H1 (cell line): Measurements from ENCODE around the gene CFAP20. TPM values are rescaled to one million over a fixed set of nuclear protein-coding genes. Genes with fewer than 3 reads are reported as not detected.

ENCODE experiments used
- CTCF ChIA-PET: fragments of 300-600 bp; sonication (Branson Sonifier 250); formaldehyde crosslinking; loops from one replicate; lab custom pipeline; 2021; ENCODE audit not compliant: partially characterized antibody; lab: Charles Lee
- POLR2A ChIA-PET: fragments of 300-600 bp; sonication (Branson Sonifier 250); formaldehyde crosslinking; loops from one replicate; lab custom pipeline; 2021; ENCODE audit warnings: inconsistent platforms; ENCODE audit not compliant: partially characterized antibody; lab: Charles Lee
- DNase-seq, 2 experiments: peaks; one replicate each; pipeline versions ENCODE4 v3.0.0 to v3.0.0-alpha.2; 2010 to 2022; ENCODE audit warnings: low spot score in 2 of 2, low read depth in 1 of 2, mixed read lengths in 1 of 2
- FAIRE-seq: peaks from 2 replicates; lab custom pipeline; 2011; peaks lifted over from hg19 to GRCh38; lab: Jason Lieb, UNC
- H2AFZ ChIP-seq: 2 replicates; pipeline ENCODE4 v1.8.1; 2012; ENCODE audit warnings: low read length, inconsistent platforms
- H2AK5ac ChIP-seq: 2 replicates; pipeline ENCODE4 v1.6.1; 2013; ENCODE audit warnings: low read depth, low read length
- H2BK120ac ChIP-seq: replicated peaks from 2 replicates; pipeline ENCODE3; 2013; ENCODE audit warnings: low read depth, low read length, inconsistent platforms
- H2BK12ac ChIP-seq: 2 replicates; pipeline ENCODE4 v1.6.1; 2013; ENCODE audit warnings: low read depth, low read length
- H2BK15ac ChIP-seq: 2 replicates; pipeline ENCODE4 v1.6.1; 2013; ENCODE audit warnings: low read length
- H2BK20ac ChIP-seq: 2 replicates; pipeline ENCODE4 v1.6.1; 2013; ENCODE audit warnings: low read length
- H2BK5ac ChIP-seq: 2 replicates; pipeline ENCODE4 v1.6.1; 2013; ENCODE audit warnings: low read depth, low read length
- H3K14ac ChIP-seq: 2 replicates; pipeline ENCODE4 v1.6.1; 2013; ENCODE audit warnings: inconsistent platforms; ENCODE audit not compliant: insufficient read length
- H3K18ac ChIP-seq: 2 replicates; pipeline ENCODE4 v1.6.1; 2013; ENCODE audit warnings: low read length; ENCODE audit errors: extremely low read depth
- H3K23ac ChIP-seq: 2 replicates; pipeline ENCODE4 v1.6.1; 2013; ENCODE audit warnings: inconsistent platforms; ENCODE audit not compliant: insufficient read length
- H3K23me2 ChIP-seq: 2 replicates; pipeline ENCODE4 v1.6.1; 2013; ENCODE audit warnings: low read depth, low read length
- H3K27ac ChIP-seq: 2 replicates; pipeline ENCODE4 v1.6.1; 2011; ENCODE audit warnings: low read depth, low read length, inconsistent platforms
- H3K27me3 ChIP-seq, 4 experiments: replicated peaks in 1 of 4; 1 replicate in 1 of 4; 2 replicates in 3 of 4; pipeline versions ENCODE4 v1.6.1 to v1.8.1; 2011 to 2013; ENCODE audit warnings: low read length in 3 of 4, mild to moderate bottlenecking in 3 of 4, inconsistent platforms in 2 of 4, mixed read lengths in 2 of 4, moderate library complexity in 1 of 4; ENCODE audit not compliant: control insufficient read depth in 3 of 4, insufficient read depth in 3 of 4; ENCODE audit errors: extremely low read depth in 1 of 4
- H3K36me3 ChIP-seq, 4 experiments: 2 replicates each; pipeline versions ENCODE4 v1.6.1 to v1.8.1; 2011 to 2013; ENCODE audit warnings: mild to moderate bottlenecking in 4 of 4, low read length in 3 of 4, moderate library complexity in 2 of 4, control low read depth in 1 of 4, inconsistent platforms in 1 of 4; ENCODE audit not compliant: insufficient read depth in 4 of 4, control insufficient read depth in 2 of 4
- H3K4ac ChIP-seq: replicated peaks from 2 replicates; pipeline ENCODE3; 2013; ENCODE audit warnings: low read length, low read depth, mixed read lengths, inconsistent platforms; ENCODE audit not compliant: insufficient read length
- H3K4me1 ChIP-seq, 4 experiments: replicated peaks in 1 of 4; 1 replicate in 1 of 4; 2 replicates in 3 of 4; pipeline versions ENCODE4 v1.6.1 to v1.8.1; 2011 to 2013; ENCODE audit warnings: low read length in 3 of 4, inconsistent platforms in 2 of 4, mixed read lengths in 1 of 4; ENCODE audit not compliant: insufficient read depth in 4 of 4, control insufficient read depth in 3 of 4
- H3K4me2 ChIP-seq, 2 experiments: 2 replicates each; pipeline versions ENCODE4 v1.6.1 to v1.8.1; 2011 to 2013; ENCODE audit warnings: low read depth in 2 of 2, low read length in 2 of 2, control low read depth in 1 of 2, inconsistent platforms in 1 of 2, mild to moderate bottlenecking in 1 of 2; ENCODE audit not compliant: insufficient read depth in 1 of 2
- H3K4me3 ChIP-seq, 4 experiments: fragments of 200-600, 300-600 bp in 1 of 4; sonication (generic), shearing (Covaris generic), sonication (Bioruptor Twin) in 1 of 4; 2 replicates each; pipeline versions ENCODE4 v1.5.1 to v1.8.1; 2011 to 2016; ENCODE audit warnings: low read length in 4 of 4, low read depth in 3 of 4, control low read depth in 2 of 4, inconsistent platforms in 2 of 4, mild to moderate bottlenecking in 2 of 4, mixed read lengths in 1 of 4, moderate library complexity in 1 of 4; ENCODE audit not compliant: insufficient read depth in 2 of 4; ENCODE audit errors: extremely low read depth in 1 of 4
- H3K56ac ChIP-seq: replicated peaks from 2 replicates; pipeline ENCODE3; 2013; ENCODE audit warnings: low read depth, mild to moderate bottlenecking, mixed read lengths, low read length, inconsistent platforms; ENCODE audit not compliant: insufficient read length
- H3K79me1 ChIP-seq: 2 replicates; pipeline ENCODE4 v1.6.1; 2013; ENCODE audit warnings: low read depth, low read length, control low read depth
- H3K79me2 ChIP-seq, 2 experiments: 2 replicates each; pipeline versions ENCODE4 v1.6.1 to v1.8.1; 2012 to 2013; ENCODE audit warnings: low read length in 2 of 2, mild to moderate bottlenecking in 2 of 2, inconsistent platforms in 1 of 2; ENCODE audit not compliant: insufficient read depth in 2 of 2, control insufficient read depth in 1 of 2
- H3K9ac ChIP-seq, 4 experiments: replicated peaks in 1 of 4; 1 replicate in 1 of 4; 2 replicates in 3 of 4; pipeline versions ENCODE4 v1.6.1 to v1.8.1; 2011 to 2013; ENCODE audit warnings: low read depth in 3 of 4, low read length in 3 of 4, control low read depth in 2 of 4, mild to moderate bottlenecking in 2 of 4, moderate library complexity in 2 of 4, inconsistent platforms in 1 of 4; ENCODE audit errors: extremely low read depth in 1 of 4
- H3K9me3 ChIP-seq, 2 experiments: 2 replicates each; pipeline versions ENCODE4 v1.6.1 to v1.8.1; 2012 to 2013; ENCODE audit warnings: mild to moderate bottlenecking in 2 of 2, moderate library complexity in 2 of 2, control low read depth in 1 of 2, inconsistent platforms in 1 of 2, low read depth in 1 of 2, low read length in 1 of 2, mixed read lengths in 1 of 2; ENCODE audit not compliant: insufficient read depth in 2 of 2
- H4K20me1 ChIP-seq, 2 experiments: replicated peaks in 1 of 2; 2 replicates each; pipeline versions ENCODE3 to v1.8.1; 2011 to 2013; ENCODE audit warnings: inconsistent platforms in 2 of 2, low read length in 2 of 2, mild to moderate bottlenecking in 1 of 2; ENCODE audit not compliant: insufficient read depth in 2 of 2, control insufficient read depth in 1 of 2
- H4K5ac ChIP-seq: 2 replicates; pipeline ENCODE4 v1.6.1; 2013; ENCODE audit warnings: low read length, low read depth, mixed read lengths, inconsistent platforms; ENCODE audit not compliant: insufficient read length
- H4K8ac ChIP-seq: 2 replicates; pipeline ENCODE4 v1.8.0; 2013; ENCODE audit warnings: mild to moderate bottlenecking, moderate library complexity, low read length, inconsistent platforms; ENCODE audit not compliant: insufficient read depth; ENCODE audit errors: extremely low read depth
- H4K91ac ChIP-seq: replicated peaks from 2 replicates; pipeline ENCODE3; 2013; ENCODE audit warnings: low read length, mixed read lengths, inconsistent platforms; ENCODE audit not compliant: insufficient read length
- ASH2L ChIP-seq: fragments of 200-600, 300-600 bp; sonication (generic); IDR thresholded peaks from one replicate; pipeline ENCODE4 v1.7.1; 2017; ENCODE audit warnings: low read length
- CHD1 ChIP-seq: IDR thresholded peaks from 2 replicates; pipeline ENCODE4 v1.6.1; 2012; ENCODE audit warnings: low read depth, low read length, improper control_type of control experiment
- HDAC6 ChIP-seq: IDR thresholded peaks from one replicate; pipeline ENCODE4 v1.7.1; 2012; ENCODE audit warnings: low read depth, mild to moderate bottlenecking, inconsistent platforms, low read length, moderate library complexity
- RBBP5 ChIP-seq: IDR thresholded peaks from 2 replicates; pipeline ENCODE4 v1.7.1; 2012; ENCODE audit warnings: low read depth, mild to moderate bottlenecking, inconsistent platforms, low read length, moderate library complexity, borderline replicate concordance
- SP1 ChIP-seq: IDR thresholded peaks from 2 replicates; pipeline ENCODE4 v1.6.1; 2011; ENCODE audit warnings: low read depth, low read length
- TAF1 ChIP-seq: IDR thresholded peaks from 2 replicates; pipeline ENCODE4 v1.6.1; 2011; ENCODE audit warnings: mild to moderate bottlenecking, low read depth, low read length
- TCF12 ChIP-seq: IDR thresholded peaks from 2 replicates; pipeline ENCODE4 v1.6.1; 2011; ENCODE audit warnings: low read depth, mild to moderate bottlenecking, low read length
- WGBS, 2 experiments: shearing (Covaris generic) in 1 of 2; methylation state at CpG; one replicate each; pipeline versions ENCODE4 v1.1.6 to v1.1.7; 2013 to 2015; ENCODE audit warnings: low lambda C conversion rate in 2 of 2, mixed read lengths in 2 of 2, inconsistent platforms in 1 of 2, low coverage in 1 of 2, missing lambda C conversion rate in 1 of 2; ENCODE audit not compliant: insufficient replicate concordance in 2 of 2, insufficient coverage in 1 of 2, insufficient read length in 1 of 2; ENCODE audit errors: extremely low coverage in 1 of 2, missing lambda C conversion rate in 1 of 2; 5-methylcytosine and 5-hydroxymethylcytosine counted together
- polyA plus RNA-seq, 7 experiments: library from polyadenylated mRNA; depleted of rRNA in 3 of 7; stranded (reverse) in 5 of 7; unstranded in 2 of 7; fragments of >200 nt in 5 of 7; fragments of 200-250 nt in 2 of 7; gene quantifications; 1 replicate in 5 of 7; 2 replicates in 1 of 7; 4 replicates in 1 of 7; pipeline versions ENCODE4 v1.2.1 to v1.2.3, GENCODE V29; 2011 to 2013; ENCODE audit warnings: missing spikeins in 2 of 7, mixed read lengths in 2 of 7
- total RNA-seq: library from RNA; stranded (reverse); fragmentation: NEBNext Ultra II Directional; extraction: Animal tissue kit (Norgen Biotek cat#: 25700); gene quantifications from 2 replicates; pipeline ENCODE4 v1.2.1, GENCODE V29; 2021
- TF ChIP-seq, protein P1 (sequence below): IDR thresholded peaks from 2 replicates; pipeline ENCODE4 v1.6.1; 2011; ENCODE audit warnings: low read depth, mild to moderate bottlenecking, low read length; ENCODE audit not compliant: insufficient read depth

Gene CFAP20
- total and polyA plus RNA-seq, 2 of the 8 experiments (the other 6 are each of a cell fraction or from before 2014, with no cell fraction given), result 45.6 to 65.4 TPM

GRCh38 chr16:58087209-58087913 lies 41.8 kb downstream of the CFAP20 start:
- Histone ChIP-seq H3K4me1 (peaks cover 0 to 10% (median 4%) of the 10 kb centered on the region in 4 experiments; a peak in 3 of 7 replicates), H3K79me2 (no peaks in the 10 kb centered on the region), H2AK5ac (peak overlapping the region; percentile 94), H3K36me3 (no peaks in the 10 kb centered on the region; a peak in 1 of 8 replicates), H4K20me1 (peaks cover 0 to 10% of the 10 kb centered on the region in 2 experiments), H3K4me3 (no peak overlapping the region), H3K27ac (no peak overlapping the region), H4K8ac (no peak overlapping the region), H3K4ac (peak overlapping the region; percentile 94)
- no peak for DNase-seq
- TF ChIP-seq SP1, result no peak
- no peak for TF ChIP-seq TCF12
- TF ChIP-seq, protein P1, sequence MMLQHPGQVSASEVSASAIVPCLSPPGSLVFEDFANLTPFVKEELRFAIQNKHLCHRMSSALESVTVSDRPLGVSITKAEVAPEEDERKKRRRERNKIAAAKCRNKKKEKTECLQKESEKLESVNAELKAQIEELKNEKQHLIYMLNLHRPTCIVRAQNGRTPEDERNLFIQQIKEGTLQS, result no peak
- TF ChIP-seq TAF1, result no peak
- TF ChIP-seq CHD1, result no peak
- TF ChIP-seq HDAC6, result no peak
- TF ChIP-seq RBBP5, result no peak
- TF ChIP-seq ASH2L, result peak; percentile 77
- TF ChIP-seq, all 59 proteins: peak for 1
- Histone ChIP-seq H4K91ac (peak overlapping the region; percentile 97), H3K56ac (peak overlapping the region; percentile 92), H3K4me2 (no peak overlapping the region), H3K23ac (peak overlapping the region; percentile 56), H2BK120ac (peak overlapping the region; percentile 72), H2BK15ac (peak overlapping the region; percentile 23), H3K9ac (no peak overlapping the region), H2BK20ac (peak overlapping the region; percentile 29; the same call in 1 of the 2 replicates), H3K14ac (no peak overlapping the region), H4K5ac (no peak overlapping the region), H2BK12ac (peak overlapping the region; percentile 84; the same call in 1 of the 2 replicates), H2BK5ac (peak overlapping the region; percentile 79; the same call in 1 of the 2 replicates), H3K79me1 (no peaks in the 10 kb centered on the region), H3K23me2 (peaks cover 10% of the 10 kb centered on the region), H2AFZ (no peak overlapping the region), H3K27me3 (no peaks in the 10 kb centered on the region), H3K18ac (no peak overlapping the region; the same call in 1 of the 2 replicates), H3K9me3 (no peaks in the 10 kb centered on the region)
- WGBS, 2 experiments, result 88 to 100% methylated on average over 9 to 23 of the region's 23 CpGs
- peak; percentile 19 for FAIRE-seq
- CTCF ChIA-PET, result interaction anchor here (0.8 to 1.4 kb wide), 3 partner anchors 9 to 26 kb away, joined by 3 to 7 read pairs (median 3); no protein-coding TSS in a partner anchor
- POLR2A ChIA-PET, result no interaction called here
